Vagina (tissue), 2 donors: Measurements from ENCODE around the gene SPOCK1.

Experiments
- POLR2A ChIP-seq, 2 donors: fragments of 450-650 bp; IDR thresholded peaks; one replicate each; pipeline ENCODE4 v1.6.1; 2017; ENCODE audit warnings: antibody characterized with exemption in 2 of 2, mild to moderate bottlenecking in 2 of 2, moderate library complexity in 2 of 2
- POLR2AphosphoS5 ChIP-seq, 2 donors: sonication (generic); formaldehyde crosslinking; IDR thresholded peaks; one replicate each; pipeline ENCODE4 v1.9.0; 2017; ENCODE audit warnings: antibody characterized with exemption in 2 of 2, mild to moderate bottlenecking in 2 of 2, low read depth in 1 of 2; ENCODE audit not compliant: insufficient read depth in 1 of 2
- TF ChIP-seq, protein P1 (sequence below), 3 experiments: fragments of 450-650 bp in 2 of 3; fragments of 200-600 bp in 1 of 3; sonication (generic) in 1 of 3; IDR thresholded peaks; one replicate each; pipeline ENCODE4 v1.5.1; 2017 to 2019; ENCODE audit warnings: antibody characterized with exemption in 3 of 3, mild to moderate bottlenecking in 2 of 3, moderate library complexity in 2 of 3

- TF ChIP-seq, protein P1, sequence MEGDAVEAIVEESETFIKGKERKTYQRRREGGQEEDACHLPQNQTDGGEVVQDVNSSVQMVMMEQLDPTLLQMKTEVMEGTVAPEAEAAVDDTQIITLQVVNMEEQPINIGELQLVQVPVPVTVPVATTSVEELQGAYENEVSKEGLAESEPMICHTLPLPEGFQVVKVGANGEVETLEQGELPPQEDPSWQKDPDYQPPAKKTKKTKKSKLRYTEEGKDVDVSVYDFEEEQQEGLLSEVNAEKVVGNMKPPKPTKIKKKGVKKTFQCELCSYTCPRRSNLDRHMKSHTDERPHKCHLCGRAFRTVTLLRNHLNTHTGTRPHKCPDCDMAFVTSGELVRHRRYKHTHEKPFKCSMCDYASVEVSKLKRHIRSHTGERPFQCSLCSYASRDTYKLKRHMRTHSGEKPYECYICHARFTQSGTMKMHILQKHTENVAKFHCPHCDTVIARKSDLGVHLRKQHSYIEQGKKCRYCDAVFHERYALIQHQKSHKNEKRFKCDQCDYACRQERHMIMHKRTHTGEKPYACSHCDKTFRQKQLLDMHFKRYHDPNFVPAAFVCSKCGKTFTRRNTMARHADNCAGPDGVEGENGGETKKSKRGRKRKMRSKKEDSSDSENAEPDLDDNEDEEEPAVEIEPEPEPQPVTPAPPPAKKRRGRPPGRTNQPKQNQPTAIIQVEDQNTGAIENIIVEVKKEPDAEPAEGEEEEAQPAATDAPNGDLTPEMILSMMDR (IDR thresholded peaks at IDR 0.05), result no peak
- TF ChIP-seq POLR2A (IDR thresholded peaks at IDR 0.05), result no peak
- no peak for TF ChIP-seq POLR2AphosphoS5 (IDR thresholded peaks at IDR 0.05; ENCODE audit: insufficient read depth in 1 of 2, low read depth in 1 of 2)
Observed at GRCh38 chr5:137264573-137264972, 234.6 kb downstream of the SPOCK1 start.
